GM19438 (cell line): ENCODE data around the gene MUC16.
"Not testable (repeated sequence)": the region's sequence is repeated elsewhere in the genome, so short reads cannot be mapped to it uniquely, and the experiment has no call there.

ENCODE experiments used
- ATAC-seq: cut with Tn5 transposase; IDR thresholded peaks from one replicate; pipeline ENCODE4 v1.9.1; 2021; ENCODE audit warnings: low read depth; ENCODE audit not compliant: unreplicated experiment

The MUC16 gene

GRCh38 chr19:9009935-9010651 lies at the start of gene MUC16:
Gene MUC16 (minus strand): TSS chr19:9010409.
- no peak for ATAC-seq

GRCh38 chr19:9058905-9059667 lies 48.9 kb upstream of the MUC16 start:
- no peak for ATAC-seq

- ATAC-seq: no peak
Observed at GRCh38 chr19:9057505-9058258, 47.5 kb upstream of the MUC16 start.

- ATAC-seq: not testable (repeated sequence)
Observed at GRCh38 chr19:9056131-9056530, 45.9 kb upstream of the MUC16 start.

- ATAC-seq: no peak
Observed at GRCh38 chr19:9054765-9055164, 44.6 kb upstream of the MUC16 start.

- no peak for ATAC-seq
Observed at GRCh38 chr19:9054207-9054606, 44.0 kb upstream of the MUC16 start.

DNA sequence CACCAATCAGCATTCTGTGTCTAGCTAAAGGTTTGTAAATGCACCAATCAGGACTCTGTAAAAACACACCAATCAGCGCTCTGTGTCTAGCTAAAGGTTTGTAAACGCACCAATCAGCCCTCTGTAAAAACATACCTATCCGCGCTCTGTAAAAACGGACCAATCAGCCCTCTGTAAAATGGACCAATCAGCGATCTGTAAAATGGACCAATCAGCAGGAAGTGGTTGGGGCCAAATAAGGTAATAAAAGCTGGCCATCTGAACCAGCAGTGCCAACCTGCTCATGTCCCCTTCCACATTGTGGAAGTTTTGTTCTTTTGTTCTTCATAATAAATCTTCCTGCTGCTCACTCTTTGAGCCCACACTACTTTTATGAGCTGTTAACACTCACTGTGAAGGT lies 43.5 kb upstream of the MUC16 start:
- not testable (repeated sequence) for ATAC-seq

DNA sequence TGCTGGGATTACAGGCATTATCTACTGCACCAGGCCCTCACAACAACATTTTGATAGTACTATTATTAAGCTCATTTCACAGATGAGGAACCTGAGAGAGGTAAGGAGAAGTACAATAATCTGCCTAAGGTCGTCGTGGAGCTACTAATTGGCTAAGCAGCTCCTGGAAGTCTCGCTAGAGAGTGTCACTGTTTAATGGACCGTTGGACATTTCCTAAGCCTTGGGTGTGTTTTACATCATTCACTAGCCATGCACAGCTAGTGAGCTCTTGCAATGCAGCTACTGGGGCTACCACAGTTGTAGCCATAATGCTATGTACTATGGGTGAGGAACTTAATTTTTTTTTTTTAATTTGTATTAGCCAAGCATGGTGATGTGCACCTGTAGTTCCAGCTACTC lies 42.7 kb upstream of the MUC16 start:
- ATAC-seq: no peak

- ATAC-seq: no peak
Observed at GRCh38 chr19:9046694-9047093, 36.5 kb upstream of the MUC16 start.

GRCh38 chr19:9044449-9044848 lies 34.2 kb upstream of the MUC16 start:
- ATAC-seq: no peak

- ATAC-seq: no peak
Observed at GRCh38 chr19:9043524-9043923, 33.3 kb upstream of the MUC16 start.

GRCh38 chr19:9041023-9041422 lies 30.8 kb upstream of the MUC16 start:
- ATAC-seq: no peak

GRCh38 chr19:9040131-9040530 lies 29.9 kb upstream of the MUC16 start:
- ATAC-seq: no peak

DNA sequence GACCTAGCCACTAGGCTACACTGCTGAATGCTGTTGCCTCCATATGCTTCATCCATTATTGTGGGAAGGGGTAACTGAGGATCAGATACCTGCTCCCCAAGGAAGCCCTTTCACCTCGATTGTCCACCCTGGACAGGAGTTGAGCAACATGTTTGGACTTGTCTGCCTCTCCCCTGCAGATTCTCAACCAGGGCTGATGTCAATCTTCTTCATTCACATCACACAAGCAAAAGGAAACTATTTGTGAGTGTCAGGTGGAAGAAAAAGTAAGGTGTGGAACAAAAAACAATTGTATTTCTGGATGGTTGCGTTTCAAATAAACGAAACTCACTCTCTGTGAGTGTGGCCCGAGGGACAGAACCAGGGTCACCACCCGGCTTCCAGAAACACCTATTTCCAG lies 29.5 kb upstream of the MUC16 start:
- ATAC-seq: no peak

DNA sequence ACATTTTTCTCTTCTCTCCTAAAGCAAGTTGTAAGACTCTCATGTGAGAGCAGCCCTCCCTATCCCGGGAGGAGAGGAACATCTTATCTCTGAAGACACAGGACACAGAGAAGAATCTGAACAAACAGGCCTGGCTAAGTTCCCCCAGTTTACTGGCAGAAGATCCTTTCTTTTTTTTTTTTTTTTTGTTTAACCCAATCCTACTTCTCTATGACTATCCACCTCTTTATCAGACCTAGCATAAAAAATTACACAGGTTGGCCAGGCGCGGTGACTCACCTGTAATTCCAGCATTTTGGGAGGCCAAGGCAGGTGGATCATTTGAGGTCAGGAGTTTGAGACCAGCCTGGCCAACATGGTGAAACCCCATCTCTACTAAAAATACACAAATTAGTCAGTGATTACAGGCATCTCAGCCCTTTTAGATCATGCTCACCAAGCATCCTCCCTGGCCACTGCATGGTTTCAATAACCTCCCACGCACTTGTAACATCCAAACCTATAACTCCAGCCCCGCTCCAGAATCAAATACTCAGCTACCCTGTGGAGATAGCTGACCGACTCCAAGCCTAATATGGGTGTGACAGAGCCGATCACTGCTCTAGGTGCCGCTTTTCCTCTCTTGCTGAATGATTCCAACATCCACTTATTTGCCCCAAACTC lies 27.3 kb upstream of the MUC16 start:
- no peak for ATAC-seq

- no peak for ATAC-seq
Observed at GRCh38 chr19:9032136-9032631, 22.0 kb upstream of the MUC16 start.

- ATAC-seq: no peak
Observed at GRCh38 chr19:9018163-9018875, 8.1 kb upstream of the MUC16 start.

GRCh38 chr19:9014803-9015202 lies 4.6 kb upstream of the MUC16 start:
- ATAC-seq: no peak

GRCh38 chr19:9013988-9014387 lies 3.8 kb upstream of the MUC16 start:
- ATAC-seq: no peak

- ATAC-seq: no peak
Observed at GRCh38 chr19:9011875-9012274, 1.7 kb upstream of the MUC16 start.
